Cerebellar cortex (tissue), 1 donor: Measurements from ENCODE around the gene PHLDA1.

Experiments
- DNase-seq: peaks from one replicate; pipeline ENCODE4 v3.0.0-alpha.2; 2015; ENCODE audit warnings: low spot score

Gene PHLDA1

GRCh38 chr12:76037130-76038103 is 5.8 kb upstream of the PHLDA1 start:
- peak; percentile 85 for DNase-seq

GRCh38 chr12:76035045-76035444 is 3.5 kb upstream of the PHLDA1 start:
- DNase-seq, result no peak

GRCh38 chr12:76033081-76034011 is 1.8 kb upstream of the PHLDA1 start:
- DNase-seq, result no peak

GRCh38 chr12:76032043-76032981 is 736 bp upstream of the PHLDA1 start:
- peak; percentile 59 for DNase-seq

GRCh38 chr12:76031081-76031413 is 529 bp downstream of the PHLDA1 start:
- no peak for DNase-seq

GRCh38 chr12:76030341-76031080 is 1.1 kb downstream of the PHLDA1 start:
- DNase-seq, result peak; percentile 56

- DNase-seq, result peak; percentile 26
Measured at GRCh38 chr12:76029982-76030340, 1.6 kb downstream of the PHLDA1 start.

- DNase-seq, result no peak
Measured at GRCh38 chr12:76028571-76029277, 2.9 kb downstream of the PHLDA1 start.

GRCh38 chr12:76026643-76027063 is 4.9 kb downstream of the PHLDA1 start:
- no peak for DNase-seq

- no peak for DNase-seq
Measured at GRCh38 chr12:76025601-76026575, 5.7 kb downstream of the PHLDA1 start.

GRCh38 chr12:76024942-76025600 is 6.5 kb downstream of the PHLDA1 start:
- DNase-seq, result no peak

GRCh38 chr12:76024102-76024781 is 7.3 kb downstream of the PHLDA1 start:
- no peak for DNase-seq

GRCh38 chr12:76023069-76023690 is 8.4 kb downstream of the PHLDA1 start:
- no peak for DNase-seq

GRCh38 chr12:76022506-76022905 is 9.1 kb downstream of the PHLDA1 start:
- no peak for DNase-seq

GRCh38 chr12:76020731-76021672 is 10.6 kb downstream of the PHLDA1 start:
- no peak for DNase-seq

GRCh38 chr12:76020281-76020680 is 11.3 kb downstream of the PHLDA1 start:
- DNase-seq, result no peak
